ENCODE results near the gene RCHY1.
A peak's percentile ranks its signal among the peaks of the same experiment; 100 is the strongest.

Gene RCHY1

DNA sequence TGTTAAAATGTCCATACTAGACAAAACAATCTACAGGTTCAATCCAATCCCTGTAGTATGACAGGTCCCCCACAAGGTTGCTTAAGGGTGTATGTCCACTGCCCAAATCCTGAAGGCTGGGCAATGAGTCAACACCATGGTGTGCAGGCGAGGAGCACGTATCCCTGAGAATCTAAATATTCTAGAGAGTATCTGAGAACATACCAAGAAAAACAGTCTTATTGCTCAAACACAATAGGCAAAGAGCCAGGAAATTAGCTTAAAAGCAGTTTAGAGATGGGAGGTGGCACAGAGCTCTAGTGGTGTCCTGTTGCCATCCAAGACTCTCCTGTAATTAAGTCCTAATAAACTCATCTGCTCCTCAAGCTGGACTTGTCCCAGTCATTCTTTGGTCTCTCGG, 37.0 kb downstream of the RCHY1 start:
- TF ChIP-seq CTCF (conservative IDR thresholded peaks at IDR 0.05; ENCODE audit: low read length) = no peak
- no peak for DNase-seq (ENCODE audit: low read depth)
- no peak overlapping the region for H3K4me3 ChIP-seq (ENCODE audit: low read length)

DNA sequence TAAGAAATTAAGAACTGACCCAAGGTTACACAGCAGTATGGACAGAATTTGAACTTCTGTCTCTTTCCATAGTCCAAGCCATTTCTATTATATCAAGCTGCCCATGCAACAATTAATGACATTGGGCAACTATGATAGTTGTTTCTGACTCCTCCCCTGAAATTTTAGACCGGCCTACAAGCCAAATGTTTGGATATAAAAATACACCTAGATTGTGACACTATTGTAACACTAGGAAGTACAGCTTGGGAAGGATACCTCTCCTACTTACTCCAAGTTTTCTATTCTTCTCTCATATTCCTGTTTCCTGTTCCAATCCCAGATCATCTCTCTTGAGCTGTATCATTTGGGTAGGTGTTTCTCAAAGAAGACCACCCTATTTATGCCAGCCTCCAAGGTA, 43.5 kb downstream of the RCHY1 start:
- H3K4me3 ChIP-seq (ENCODE audit: low read length) = no peak overlapping the region
- TF ChIP-seq CTCF (conservative IDR thresholded peaks at IDR 0.05; ENCODE audit: low read length) = no peak
- no peak for DNase-seq (ENCODE audit: low read depth)

DNA sequence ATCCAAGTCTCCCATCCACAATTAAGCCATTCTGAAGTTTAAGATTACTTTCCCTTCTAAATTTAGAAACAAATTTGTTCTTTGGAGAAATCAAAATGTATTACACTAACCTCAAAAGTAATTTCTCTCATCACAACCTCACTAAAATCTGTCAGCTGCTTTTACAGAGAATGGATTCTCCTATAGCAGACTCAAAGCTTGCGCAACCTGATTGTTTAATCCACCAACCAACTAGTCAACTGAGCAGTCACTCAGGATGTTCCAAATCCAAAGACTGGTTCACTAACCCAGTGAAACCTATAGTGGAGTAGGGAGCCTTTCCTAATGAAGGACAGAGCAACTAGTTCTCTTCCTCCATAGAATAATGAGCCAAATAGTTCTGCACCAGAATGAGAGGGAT, 44.3 kb downstream of the RCHY1 start:
- no peak overlapping the region for H3K4me3 ChIP-seq (ENCODE audit: low read length)
- TF ChIP-seq CTCF (conservative IDR thresholded peaks at IDR 0.05; ENCODE audit: low read length) = no peak
- no peak for DNase-seq (ENCODE audit: low read depth)

GRCh38 chr4:75457365-75457764, 56.8 kb downstream of the RCHY1 start:
- H3K4me3 ChIP-seq (ENCODE audit: low read length) = no peak overlapping the region
- TF ChIP-seq CTCF (conservative IDR thresholded peaks at IDR 0.05; ENCODE audit: low read length) = no peak
- no peak for DNase-seq (ENCODE audit: low read depth)

GRCh38 chr4:75434105-75434504, 80.1 kb downstream of the RCHY1 start:
- no peak for TF ChIP-seq CTCF (conservative IDR thresholded peaks at IDR 0.05; ENCODE audit: low read length)

GRCh38 chr4:75432683-75433082, 81.5 kb downstream of the RCHY1 start:
- peak; percentile 18 for DNase-seq (ENCODE audit: low read depth)

More at GRCh38 chr4:75434105-75434504, 80.1 kb downstream of the RCHY1 start:
- DNase-seq (ENCODE audit: low read depth) = no peak
- no peak overlapping the region for H3K4me3 ChIP-seq (ENCODE audit: low read length)

GRCh38 chr4:75429208-75429607, 85.0 kb downstream of the RCHY1 start:
- no peak for DNase-seq (ENCODE audit: low read depth)

More at GRCh38 chr4:75432683-75433082, 81.5 kb downstream of the RCHY1 start:
- no peak overlapping the region for H3K4me3 ChIP-seq (ENCODE audit: low read length)
- peak; percentile 46 for TF ChIP-seq CTCF (conservative IDR thresholded peaks at IDR 0.05; ENCODE audit: low read length)

More at GRCh38 chr4:75429208-75429607, 85.0 kb downstream of the RCHY1 start:
- H3K4me3 ChIP-seq (ENCODE audit: low read length) = no peak overlapping the region
- no peak for TF ChIP-seq CTCF (conservative IDR thresholded peaks at IDR 0.05; ENCODE audit: low read length)
